HG02840 (cell line): ENCODE data around the gene KRT34.

Experiments used
- ATAC-seq: cut with Tn5 transposase; IDR thresholded peaks from one replicate; pipeline ENCODE4 v1.9.1; 2021; ENCODE audit warnings: mild to moderate bottlenecking, moderate library complexity, moderate number of reproducible peaks; ENCODE audit not compliant: unreplicated experiment, low FRiP score

Gene KRT34

GRCh38 chr17:41334385-41335305 is 47.5 kb downstream of the KRT34 start:
- ATAC-seq = no peak

GRCh38 chr17:41333836-41334235 is 48.3 kb downstream of the KRT34 start:
- no peak for ATAC-seq

GRCh38 chr17:41333098-41333497 is 49.0 kb downstream of the KRT34 start:
- ATAC-seq = no peak

- ATAC-seq = no peak
Measured at GRCh38 chr17:41332239-41332638, 49.9 kb downstream of the KRT34 start.

GRCh38 chr17:41331606-41332005 is 50.5 kb downstream of the KRT34 start:
- ATAC-seq = no peak

- ATAC-seq = no peak
Measured at GRCh38 chr17:41329279-41329948, 52.7 kb downstream of the KRT34 start.

GRCh38 chr17:41328207-41328606 is 53.9 kb downstream of the KRT34 start:
- no peak for ATAC-seq
